K562 (cell line): ENCODE measurements around the gene HOATZ. TPM values are rescaled to one million over a fixed set of nuclear protein-coding genes. Genes with fewer than 3 reads are reported as not detected.

Experiments used
- ARID1B ChIP-seq: fragments of 450-650 bp; IDR thresholded peaks from 2 replicates; pipeline ENCODE4 v1.6.1; 2016; ENCODE audit warnings: antibody characterized with exemption, mild to moderate bottlenecking, inconsistent platforms
- CEBPG ChIP-seq, 3 experiments: fragments of 200-800 bp in 1 of 3; sonication (Bioruptor generic) in 1 of 3; sonication (generic) in 1 of 3; formaldehyde crosslinking in 1 of 3; IDR thresholded peaks in 2 of 3; conservative IDR thresholded peaks in 1 of 3; 2 replicates each; pipeline versions ENCODE4 v1.6.1 to v1.8.0; 2016 to 2022; ENCODE audit warnings: missing compliant biosample characterization in 2 of 3, missing genetic modification characterization in 2 of 3, mild to moderate bottlenecking in 1 of 3, missing genetic modification reagents in 1 of 3
- CTCF ChIP-seq, 3 experiments: IDR thresholded peaks in 2 of 3; conservative IDR thresholded peaks in 1 of 3; 2 replicates each; pipeline ENCODE4 v1.5.1; 2011 to 2012; ENCODE audit warnings: low read length in 3 of 3, mild to moderate bottlenecking in 3 of 3, control low read depth in 2 of 3, improper control_type of control experiment in 1 of 3, inconsistent platforms in 1 of 3, low read depth in 1 of 3, mixed read lengths in 1 of 3, moderate library complexity in 1 of 3; ENCODE audit not compliant: insufficient read depth in 2 of 3
- GABPA ChIP-seq: fragments of 200-800 bp; sonication (Bioruptor generic); conservative IDR thresholded peaks from 2 replicates; pipeline ENCODE4 v1.6.1; 2016; ENCODE audit warnings: low read depth, missing genetic modification characterization, missing compliant biosample characterization
- GATAD2B ChIP-seq: fragments of 450-650 bp; IDR thresholded peaks from 2 replicates; pipeline ENCODE4 v1.6.1; 2017; ENCODE audit warnings: mild to moderate bottlenecking, borderline replicate concordance
- HBP1 ChIP-seq: fragments of 450-650 bp; formaldehyde crosslinking; IDR thresholded peaks from 2 replicates; pipeline ENCODE4 v1.4.0; 2022; ENCODE audit warnings: missing genetic modification characterization
- MAFG ChIP-seq: fragments of 450-650 bp; conservative IDR thresholded peaks from 2 replicates; pipeline ENCODE4 v1.6.1; 2016; ENCODE audit warnings: missing genetic modification characterization, missing compliant biosample characterization
- NFE2 ChIP-seq: IDR thresholded peaks from 2 replicates; pipeline ENCODE4 v1.6.1; 2014; ENCODE audit warnings: antibody characterized with exemption, low read depth
- RAD21 ChIP-seq, 2 experiments: fragments of 250-450 bp in 1 of 2; fragments of 450-650 bp in 1 of 2; sonication (Bioruptor Pico) in 1 of 2; formaldehyde crosslinking in 1 of 2; IDR thresholded peaks in 1 of 2; conservative IDR thresholded peaks in 1 of 2; 2 replicates each; pipeline versions ENCODE4 v1.4.0 to v1.8.0; 2020 to 2022; ENCODE audit warnings: mild to moderate bottlenecking in 2 of 2, moderate library complexity in 1 of 2
- ZNF407 ChIP-seq: fragments of 450-650 bp; IDR thresholded peaks from 2 replicates; pipeline ENCODE4 v1.6.1; 2016; ENCODE audit warnings: low read depth
- ZNF511 ChIP-seq: sonication (generic); formaldehyde crosslinking; IDR thresholded peaks from 2 replicates; pipeline ENCODE4 v1.8.0; 2022; ENCODE audit warnings: mild to moderate bottlenecking, missing genetic modification reagents
- polyA plus RNA-seq, 8 experiments: library from polyadenylated mRNA; depleted of rRNA in 4 of 8; stranded (reverse) in 5 of 8; unstranded in 3 of 8; fragments of >200 nt; fragmentation: Nextera tagmentation in 2 of 8; fragmentation: Illumina TruSeq in 1 of 8; extraction: Ambion mirVana in 2 of 8; extraction: Trizol in 1 of 8; gene quantifications; 2 replicates each; pipeline versions ENCODE4 v1.2.1 to v1.2.3, GENCODE V29; 2011 to 2014; ENCODE audit warnings: inconsistent platforms in 1 of 8, missing spikeins in 1 of 8
- total RNA-seq, 7 experiments: library from RNA; depleted of rRNA in 6 of 7; stranded (reverse); fragments of >200 nt in 6 of 7; fragmentation: Illumina TruSeq in 2 of 7; extraction: Trizol in 2 of 7; gene quantifications; 2 replicates each; pipeline versions ENCODE4 v1.2.1 to v1.2.3, GENCODE V29; 2011 to 2021; ENCODE audit warnings: low replicate concordance in 1 of 7
- TF ChIP-seq, protein P1 (sequence below): fragments of 450-650 bp; formaldehyde crosslinking; IDR thresholded peaks from 2 replicates; pipeline ENCODE4 v1.4.0; 2020; ENCODE audit warnings: mild to moderate bottlenecking

HOATZ gene
- total and polyA plus RNA-seq, 9 of the 15 experiments (the other 6 are each of a cell fraction or from before 2014, with no cell fraction given): not detected

DNA sequence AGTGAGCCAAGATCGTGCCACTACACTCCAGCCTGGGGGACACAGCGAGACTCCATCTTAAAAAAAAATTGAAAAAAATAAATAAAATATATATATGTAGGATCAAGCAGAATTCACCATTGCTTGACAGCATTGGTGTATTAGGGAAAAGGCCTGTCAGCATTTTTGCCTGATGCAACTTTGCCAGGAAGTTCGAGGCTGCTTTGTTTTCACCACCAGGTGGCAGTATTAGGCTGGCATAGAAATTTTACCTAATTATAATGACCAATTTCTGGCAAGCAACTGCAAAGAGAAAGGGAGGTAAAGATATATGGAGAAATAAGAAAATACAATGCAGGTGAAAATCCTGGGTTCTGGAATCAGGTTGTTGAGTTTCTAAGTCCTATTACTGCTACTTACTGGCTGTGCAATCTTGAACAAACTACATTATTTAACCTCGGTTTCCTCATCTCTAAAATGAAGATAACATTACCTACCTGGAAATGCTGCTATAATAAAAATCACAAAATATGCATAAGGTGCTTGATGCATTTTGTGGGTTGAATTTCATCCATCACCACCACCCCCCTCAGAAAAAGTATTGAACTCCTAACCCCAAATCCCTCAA lies 50.6 kb downstream of the HOATZ start (continued):
- TF ChIP-seq GABPA (tag) (0 out of 2 replicates have a peak, but pooled peaks have one; percentile 14), CEBPG (CRISPR knock-in tag; IDR thresholded peaks at IDR 0.05) (peak; percentile 88), CEBPG (tag; conservative IDR thresholded peaks at IDR 0.05 in 1 of 2, IDR thresholded peaks at IDR 0.05 in 1 of 2) (peak; percentile 74 to 86), ZNF511 (no peak), NFE2 (peak; percentile 57; the same call in 1 of the 2 replicates), HBP1 (CRISPR knock-in tag) (no peak), MAFG (tag) (peak; percentile 97), CTCF (IDR thresholded peaks at IDR 0.05 in 2 of 3, conservative IDR thresholded peaks at IDR 0.05 in 1 of 3; ENCODE audit: insufficient read depth in 2 of 3, low read depth in 1 of 3, low read length in 3 of 3) (peak; percentile 72 to 89 (median 76)), ARID1B (no peak), RAD21 (CRISPR knock-in tag; conservative IDR thresholded peaks at IDR 0.05 in 1 of 2, IDR thresholded peaks at IDR 0.05 in 1 of 2) (peak; percentile 82 to 86), GATAD2B (0 out of 2 replicates have a peak, but pooled peaks have one; percentile 21), ZNF407 (no peak)
- TF ChIP-seq, protein P1, sequence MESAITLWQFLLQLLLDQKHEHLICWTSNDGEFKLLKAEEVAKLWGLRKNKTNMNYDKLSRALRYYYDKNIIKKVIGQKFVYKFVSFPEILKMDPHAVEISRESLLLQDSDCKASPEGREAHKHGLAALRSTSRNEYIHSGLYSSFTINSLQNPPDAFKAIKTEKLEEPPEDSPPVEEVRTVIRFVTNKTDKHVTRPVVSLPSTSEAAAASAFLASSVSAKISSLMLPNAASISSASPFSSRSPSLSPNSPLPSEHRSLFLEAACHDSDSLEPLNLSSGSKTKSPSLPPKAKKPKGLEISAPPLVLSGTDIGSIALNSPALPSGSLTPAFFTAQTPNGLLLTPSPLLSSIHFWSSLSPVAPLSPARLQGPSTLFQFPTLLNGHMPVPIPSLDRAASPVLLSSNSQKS: no peak
